SHP77 (cell line): ENCODE measurements around the gene CLDN6.
"Not testable (repeated sequence)": the region's sequence is repeated elsewhere in the genome, so short reads cannot be mapped to it uniquely, and the experiment has no call there.

Experiments
- DNase-seq, 2 experiments: peaks; one replicate each; lab custom pipeline; 2025; lab: John Stamatoyannopoulos, UW

The CLDN6 gene, protein sequence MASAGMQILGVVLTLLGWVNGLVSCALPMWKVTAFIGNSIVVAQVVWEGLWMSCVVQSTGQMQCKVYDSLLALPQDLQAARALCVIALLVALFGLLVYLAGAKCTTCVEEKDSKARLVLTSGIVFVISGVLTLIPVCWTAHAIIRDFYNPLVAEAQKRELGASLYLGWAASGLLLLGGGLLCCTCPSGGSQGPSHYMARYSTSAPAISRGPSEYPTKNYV

GRCh38 chr16:3017794-3018506 is at the start of gene CLDN6:
Gene CLDN6, minus strand, starts transcription at chr16:3018183. Its CDS starts 2,162 bp downstream, at chr16:3016021.
- peak in 1 of 2 experiments; percentile 38 for DNase-seq

- DNase-seq, result no peak
Measured at GRCh38 chr16:3066440-3066748, 48.4 kb upstream of the CLDN6 start.

- no peak for DNase-seq
Measured at GRCh38 chr16:3065742-3066439, 47.9 kb upstream of the CLDN6 start.

- DNase-seq, result no peak
Measured at GRCh38 chr16:3065069-3065741, 47.2 kb upstream of the CLDN6 start, which contains the start of gene IL32. Gene IL32, plus strand, starts transcription at chr16:3065640. Its CDS starts 172 bp downstream, at chr16:3065812.

DNA sequence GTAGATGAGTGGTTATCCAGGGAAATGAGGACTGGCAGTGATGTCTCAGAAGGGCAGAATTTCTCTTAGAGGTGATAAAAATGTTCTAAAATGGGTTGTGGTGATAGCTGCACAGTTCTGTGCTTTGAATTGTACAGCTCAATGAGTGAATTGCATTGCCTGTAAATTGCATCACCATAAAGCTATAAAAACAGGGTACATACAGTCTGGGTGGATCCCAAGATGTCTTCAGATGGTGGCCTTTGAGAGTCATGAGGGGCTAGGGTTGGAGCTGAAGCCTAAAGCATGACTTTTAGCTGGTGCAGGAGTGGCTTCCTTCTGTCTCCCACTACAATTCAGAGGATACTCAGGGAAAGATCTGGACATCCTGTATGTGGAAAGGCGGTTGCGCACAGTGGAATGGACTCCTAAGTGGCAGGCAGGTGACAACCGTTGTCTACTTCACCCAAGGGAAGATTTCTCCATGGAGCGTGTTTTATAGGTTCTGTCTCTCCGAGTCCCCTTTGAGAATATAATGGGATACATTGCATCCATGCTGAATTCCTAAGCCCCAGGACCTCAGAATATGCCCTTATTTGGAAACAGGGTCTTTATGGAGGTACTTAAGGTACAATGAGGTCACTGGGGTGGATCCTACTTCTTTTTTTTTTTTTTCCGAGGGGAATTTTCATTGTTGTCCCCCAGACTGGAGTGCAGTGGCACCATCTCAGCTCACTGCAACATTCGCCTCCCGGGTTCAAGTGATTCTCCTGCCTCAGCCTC is 45.8 kb upstream of the CLDN6 start:
- DNase-seq, result no peak

GRCh38 chr16:3062553-3062952 is 44.6 kb upstream of the CLDN6 start:
- DNase-seq, result no peak

DNA sequence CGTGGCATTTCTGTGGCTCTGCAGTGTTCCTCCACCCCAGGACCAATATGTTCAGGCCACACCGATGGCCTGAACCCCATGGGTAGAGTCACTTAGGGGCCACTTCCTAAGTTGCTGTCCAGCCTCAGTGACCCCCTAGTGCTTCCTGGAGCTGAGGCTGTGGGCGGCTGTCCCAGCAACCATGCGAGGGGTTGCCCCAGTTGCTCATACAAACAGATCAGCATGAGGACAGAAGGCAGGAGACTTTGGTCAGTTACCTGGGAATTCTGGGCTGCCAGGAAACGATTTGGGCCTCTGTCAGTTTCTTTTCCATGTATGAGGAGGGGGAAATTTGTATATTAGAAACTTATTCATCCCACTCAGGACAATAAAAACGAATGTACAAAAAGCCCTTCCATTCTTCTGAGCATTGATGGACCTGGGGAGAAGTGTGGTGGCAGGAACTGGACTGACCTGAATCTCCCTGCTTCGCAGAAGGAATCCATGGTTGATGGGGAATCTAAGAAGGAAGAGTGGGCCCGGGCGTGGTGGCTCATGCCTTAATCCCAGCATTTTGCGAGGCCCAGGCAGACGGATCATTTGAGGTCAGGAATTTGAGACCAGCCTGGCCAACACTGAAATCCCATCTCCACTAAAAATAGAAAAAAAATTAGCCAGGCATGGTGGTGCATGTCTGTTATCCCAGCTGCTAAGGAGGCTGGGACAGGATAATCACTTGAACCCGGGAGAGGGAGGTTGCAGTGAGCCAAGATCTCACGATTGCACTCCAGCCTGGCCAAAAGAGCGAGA is 42.5 kb upstream of the CLDN6 start:
- no peak for DNase-seq

DNA sequence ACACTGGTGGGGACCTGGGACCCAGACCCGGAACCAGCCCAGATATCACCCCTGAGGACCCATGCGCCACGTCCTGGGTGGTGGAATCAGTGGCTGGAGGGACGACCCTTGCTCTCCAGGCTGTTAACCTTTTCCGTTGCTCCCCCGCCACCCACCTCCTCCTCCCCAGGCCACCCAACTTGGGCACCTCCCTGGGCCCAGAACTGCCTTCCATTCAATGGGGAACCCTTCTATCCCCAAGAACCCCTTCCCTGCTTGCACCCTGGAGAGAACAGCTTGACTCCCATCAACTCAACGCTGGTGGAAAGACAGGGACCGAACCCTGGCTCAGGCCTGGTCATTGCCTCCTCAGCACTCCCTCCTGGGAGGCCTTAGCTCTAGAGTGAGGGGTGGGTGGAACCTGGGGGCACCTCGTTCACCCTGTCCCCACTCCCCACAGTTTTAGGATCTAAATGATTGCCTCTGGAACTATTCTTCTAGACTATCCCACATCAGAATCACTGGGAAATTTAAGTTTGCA is 41.8 kb upstream of the CLDN6 start:
- DNase-seq, result no peak

GRCh38 chr16:3059041-3059722 is 41.2 kb upstream of the CLDN6 start:
- peak; percentile 44 to 73 for DNase-seq

DNA sequence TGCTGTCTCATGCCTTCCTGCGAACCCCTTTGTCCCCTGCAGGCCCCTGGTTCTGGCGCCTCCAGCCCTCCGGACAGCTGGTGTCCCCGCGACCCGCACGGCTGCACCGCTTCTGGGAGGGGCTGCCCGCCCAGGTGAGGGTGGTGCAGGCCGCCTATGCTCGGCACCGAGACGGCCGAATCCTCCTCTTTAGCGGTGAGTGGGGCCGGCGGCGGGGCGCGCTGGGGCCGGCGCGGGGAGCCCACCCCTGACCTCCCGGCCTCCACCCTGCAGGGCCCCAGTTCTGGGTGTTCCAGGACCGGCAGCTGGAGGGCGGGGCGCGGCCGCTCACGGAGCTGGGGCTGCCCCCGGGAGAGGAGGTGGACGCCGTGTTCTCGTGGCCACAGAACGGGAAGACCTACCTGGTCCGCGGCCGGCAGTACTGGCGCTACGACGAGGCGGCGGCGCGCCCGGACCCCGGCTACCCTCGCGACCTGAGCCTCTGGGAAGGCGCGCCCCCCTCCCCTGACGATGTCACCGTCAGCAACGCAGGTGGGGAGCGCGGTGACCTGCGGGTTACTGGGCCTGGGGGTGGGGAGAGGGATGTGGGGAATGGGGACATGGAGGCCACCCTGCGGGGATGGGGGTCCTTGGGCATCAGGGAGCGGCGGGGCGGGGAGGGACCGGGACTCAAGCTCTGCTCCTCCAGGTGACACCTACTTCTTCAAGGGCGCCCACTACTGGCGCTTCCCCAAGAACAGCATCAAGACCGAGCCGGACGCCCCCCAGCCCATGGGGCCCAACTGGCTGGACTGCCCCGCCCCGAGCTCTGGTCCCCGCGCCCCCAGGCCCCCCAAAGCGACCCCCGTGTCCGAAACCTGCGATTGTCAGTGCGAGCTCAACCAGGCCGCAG is 40.4 kb upstream of the CLDN6 start:
- DNase-seq, result peak in 1 of 2 experiments; percentile 33

GRCh38 chr16:3057181-3058138 is 39.5 kb upstream of the CLDN6 start:
- no peak for DNase-seq

DNA sequence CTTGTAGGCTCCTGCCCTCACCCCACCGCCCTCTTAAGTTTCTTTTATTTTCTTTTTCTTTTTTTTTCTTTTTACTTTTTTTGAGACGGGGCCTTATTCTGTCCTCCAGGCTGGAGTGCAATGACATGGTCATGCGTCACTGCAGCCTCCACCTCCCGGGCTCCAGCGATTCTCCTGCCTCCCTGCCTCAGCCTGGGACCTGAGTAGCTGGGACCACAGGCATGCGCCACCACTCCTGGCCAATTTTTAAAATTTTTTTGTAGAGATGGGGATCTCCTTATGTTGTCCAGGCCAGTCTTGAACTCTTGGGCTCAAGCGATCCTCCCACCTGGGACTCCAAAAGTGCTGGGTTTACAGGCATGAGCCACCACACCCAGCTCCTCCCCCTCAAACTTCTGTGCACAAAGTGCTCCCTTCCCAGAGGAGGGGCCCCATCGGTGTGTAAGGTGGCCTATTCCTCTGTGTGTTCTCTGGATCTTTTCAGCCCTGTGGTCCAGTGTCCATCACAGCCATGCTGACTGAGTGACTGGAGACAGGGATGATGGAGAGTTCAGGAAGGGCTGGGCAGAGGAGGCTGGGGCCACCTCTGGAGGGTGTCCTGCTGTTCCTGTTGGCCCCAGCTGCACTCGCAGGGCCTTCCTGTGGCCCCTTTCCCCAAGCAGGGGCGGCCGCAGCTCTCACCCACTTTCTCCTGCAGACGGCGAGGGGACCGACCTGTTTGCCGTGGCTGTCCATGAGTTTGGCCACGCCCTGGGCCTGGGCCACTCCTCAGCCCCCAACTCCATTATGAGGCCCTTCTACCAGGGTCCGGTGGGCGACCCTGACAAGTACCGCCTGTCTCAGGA is 38.6 kb upstream of the CLDN6 start:
- no peak for DNase-seq

GRCh38 chr16:3055734-3056115 is 37.7 kb upstream of the CLDN6 start:
- DNase-seq, result not testable (repeated sequence)

GRCh38 chr16:3054965-3055733 is 37.2 kb upstream of the CLDN6 start:
- no peak for DNase-seq

GRCh38 chr16:3053330-3053710 is 35.3 kb upstream of the CLDN6 start:
- DNase-seq, result not testable (repeated sequence)
